Kidney epithelial cell (primary cell): ENCODE results near the gene MAP3K3. TPM values are rescaled to one million over a fixed set of nuclear protein-coding genes. Genes with fewer than 3 reads are reported as not detected.

ENCODE experiments used
- DNase-seq: peaks from one replicate; pipeline ENCODE4 v3.0.0-alpha.2; 2010; ENCODE audit warnings: low read depth
- H3K27me3 ChIP-seq: 2 replicates; pipeline ENCODE4 v1.6.0; 2011; ENCODE audit warnings: low read length; ENCODE audit not compliant: control insufficient read depth, insufficient read depth
- H3K36me3 ChIP-seq: 2 replicates; pipeline ENCODE4 v1.5.1; 2011; ENCODE audit warnings: low read length; ENCODE audit not compliant: control insufficient read depth, insufficient read depth
- H3K4me3 ChIP-seq: 2 replicates; pipeline ENCODE4 v1.5.1; 2011; ENCODE audit warnings: low read depth, mild to moderate bottlenecking, control low read depth, low read length
- total RNA-seq: library from RNA; depleted of rRNA; stranded (reverse); fragments of >200 nt; gene quantifications from 2 replicates; pipeline ENCODE4 v1.2.3, GENCODE V29; 2015
- TF ChIP-seq, protein P1 (sequence below): IDR thresholded peaks from 2 replicates; pipeline ENCODE4 v1.5.1; 2011; ENCODE audit warnings: mild to moderate bottlenecking, moderate library complexity, low read length, control low read depth, inconsistent platforms; ENCODE audit not compliant: insufficient read depth, poor library complexity, severe bottlenecking

MAP3K3 gene
- total RNA-seq, 1 donor from 2014 or later, result 19.8 TPM

GRCh38 chr17:63611354-63611753, 10.9 kb upstream of the MAP3K3 start:
- Histone ChIP-seq H3K27me3 (no peaks in the 10 kb centered on the region), H3K4me3 (no peak overlapping the region), H3K36me3 (no peaks in the 10 kb centered on the region)
- TF ChIP-seq, protein P1, sequence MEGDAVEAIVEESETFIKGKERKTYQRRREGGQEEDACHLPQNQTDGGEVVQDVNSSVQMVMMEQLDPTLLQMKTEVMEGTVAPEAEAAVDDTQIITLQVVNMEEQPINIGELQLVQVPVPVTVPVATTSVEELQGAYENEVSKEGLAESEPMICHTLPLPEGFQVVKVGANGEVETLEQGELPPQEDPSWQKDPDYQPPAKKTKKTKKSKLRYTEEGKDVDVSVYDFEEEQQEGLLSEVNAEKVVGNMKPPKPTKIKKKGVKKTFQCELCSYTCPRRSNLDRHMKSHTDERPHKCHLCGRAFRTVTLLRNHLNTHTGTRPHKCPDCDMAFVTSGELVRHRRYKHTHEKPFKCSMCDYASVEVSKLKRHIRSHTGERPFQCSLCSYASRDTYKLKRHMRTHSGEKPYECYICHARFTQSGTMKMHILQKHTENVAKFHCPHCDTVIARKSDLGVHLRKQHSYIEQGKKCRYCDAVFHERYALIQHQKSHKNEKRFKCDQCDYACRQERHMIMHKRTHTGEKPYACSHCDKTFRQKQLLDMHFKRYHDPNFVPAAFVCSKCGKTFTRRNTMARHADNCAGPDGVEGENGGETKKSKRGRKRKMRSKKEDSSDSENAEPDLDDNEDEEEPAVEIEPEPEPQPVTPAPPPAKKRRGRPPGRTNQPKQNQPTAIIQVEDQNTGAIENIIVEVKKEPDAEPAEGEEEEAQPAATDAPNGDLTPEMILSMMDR, result no peak
- no peak for DNase-seq

DNA sequence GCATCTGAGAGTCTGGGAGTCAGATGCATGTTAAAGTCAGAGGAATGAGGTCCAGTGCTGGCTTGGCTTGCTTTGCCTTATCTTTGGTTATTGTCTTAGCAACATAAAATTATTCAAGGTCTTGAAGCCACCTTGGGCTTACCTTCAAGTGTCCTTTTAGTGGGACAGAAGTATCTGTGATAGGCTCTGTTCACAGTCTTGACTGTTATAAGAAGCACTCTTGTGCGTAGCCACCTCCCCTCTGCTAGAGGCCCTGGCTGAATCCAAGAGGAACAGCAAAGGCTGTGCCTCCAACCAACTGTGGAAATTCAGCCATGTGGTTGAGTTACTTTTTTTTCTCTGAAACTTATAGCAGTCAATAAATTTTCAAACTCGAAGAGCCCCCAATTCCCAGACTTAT, 8.6 kb upstream of the MAP3K3 start:
- DNase-seq, result no peak
- TF ChIP-seq, protein P1, result no peak
- Histone ChIP-seq H3K27me3 (no peaks in the 10 kb centered on the region), H3K36me3 (no peaks in the 10 kb centered on the region), H3K4me3 (no peak overlapping the region)

DNA sequence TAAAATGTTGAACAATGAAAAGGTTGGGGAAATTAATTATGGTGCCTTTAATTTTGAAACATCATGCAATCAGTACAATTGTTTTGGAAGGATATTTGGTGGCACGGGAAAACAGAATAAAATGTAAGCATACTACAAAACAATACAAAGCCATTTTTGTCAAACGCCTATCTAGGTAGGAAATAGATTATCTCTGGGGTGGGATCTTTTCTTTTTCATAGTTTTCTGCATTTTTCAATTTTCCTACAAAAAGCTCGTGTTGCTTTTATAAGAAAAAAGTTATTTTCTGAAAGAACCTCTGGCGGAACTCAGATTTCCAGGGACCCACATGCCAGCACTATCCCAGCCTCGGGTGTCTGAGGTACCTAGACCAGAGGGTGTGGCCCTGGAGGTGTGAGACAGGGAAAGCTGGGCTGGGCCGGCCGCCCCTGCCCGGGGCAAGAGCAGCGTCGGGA, 961 bp upstream of the MAP3K3 start:
- DNase-seq, result no peak
- H3K27me3 ChIP-seq, result no peaks in the 10 kb centered on the region
- no peaks in the 10 kb centered on the region for H3K36me3 ChIP-seq
- TF ChIP-seq, protein P1, result no peak
- H3K4me3 ChIP-seq, result peak overlapping the region; percentile 70

- no peak for DNase-seq
- TF ChIP-seq, protein P1, result no peak
- no peaks in the 10 kb centered on the region for H3K36me3 ChIP-seq
- peak overlapping the region; percentile 64 for H3K4me3 ChIP-seq
- H3K27me3 ChIP-seq, result no peaks in the 10 kb centered on the region
Measured at GRCh38 chr17:63622574-63623390, 565 bp downstream of the MAP3K3 start.

DNA sequence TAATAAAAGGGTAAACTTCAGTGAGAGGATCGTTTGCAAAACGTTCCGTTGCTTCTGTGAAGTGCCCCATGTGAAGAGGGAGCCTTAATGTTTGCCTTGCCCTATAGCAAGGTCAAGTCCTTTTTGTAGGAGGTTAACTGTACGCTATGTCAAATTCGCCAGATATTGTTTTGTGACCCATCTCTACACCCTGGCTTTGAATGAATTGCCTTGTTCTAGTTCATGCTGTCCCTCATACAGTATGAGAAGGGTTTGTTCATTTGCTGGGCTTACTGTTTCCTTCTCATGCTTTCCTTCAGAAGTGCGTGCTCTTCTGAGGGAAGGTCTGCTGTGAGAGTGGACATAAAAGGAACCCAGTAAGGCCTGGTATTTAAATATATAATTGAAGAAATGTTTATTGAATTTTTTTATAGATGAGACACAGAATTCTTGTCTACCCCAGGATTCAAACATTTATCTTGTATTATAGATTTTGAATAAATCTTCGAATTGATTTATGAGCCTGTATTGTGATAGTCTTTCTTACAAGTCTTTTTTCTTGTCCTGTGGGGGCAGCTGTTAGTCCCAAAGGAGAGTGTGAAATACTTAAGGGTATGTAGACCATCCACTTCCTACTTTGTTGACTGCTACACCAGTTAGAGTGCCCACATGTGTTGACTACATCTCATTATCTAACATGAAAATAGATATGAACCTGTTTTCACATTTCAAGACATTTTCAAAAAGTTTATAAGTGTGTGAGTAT, 1.7 kb downstream of the MAP3K3 start:
- H3K27me3 ChIP-seq, result no peaks in the 10 kb centered on the region
- H3K36me3 ChIP-seq, result no peaks in the 10 kb centered on the region
- TF ChIP-seq, protein P1, result no peak
- H3K4me3 ChIP-seq, result peak overlapping the region; percentile 64
- DNase-seq, result no peak
